GM19035 (cell line): ENCODE data around the gene STOX2.

Source experiments
- ATAC-seq: cut with Tn5 transposase; IDR thresholded peaks from one replicate; pipeline ENCODE4 v1.9.1; 2021; ENCODE audit not compliant: unreplicated experiment

STOX2 gene

DNA sequence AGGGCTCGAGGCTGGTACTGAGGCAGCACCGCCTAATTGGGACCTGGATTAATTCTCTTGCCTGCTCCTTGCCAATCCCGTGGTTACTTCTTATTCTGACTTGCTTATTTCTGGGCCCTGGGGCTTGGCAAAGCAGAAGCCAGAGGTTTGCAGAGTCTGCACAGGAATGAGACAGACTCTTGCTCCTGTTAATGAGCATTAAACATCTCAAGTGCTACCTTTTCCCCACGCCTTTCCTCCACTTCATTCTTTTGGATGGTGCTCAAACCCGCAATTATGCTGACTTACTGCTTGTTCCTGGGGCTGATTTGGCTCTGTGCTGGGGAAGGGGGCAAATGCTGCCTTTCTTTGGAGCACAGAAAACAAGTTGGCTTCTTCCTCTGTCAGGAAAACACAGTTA lies 16.5 kb upstream of the STOX2 start:
- ATAC-seq: no peak

DNA sequence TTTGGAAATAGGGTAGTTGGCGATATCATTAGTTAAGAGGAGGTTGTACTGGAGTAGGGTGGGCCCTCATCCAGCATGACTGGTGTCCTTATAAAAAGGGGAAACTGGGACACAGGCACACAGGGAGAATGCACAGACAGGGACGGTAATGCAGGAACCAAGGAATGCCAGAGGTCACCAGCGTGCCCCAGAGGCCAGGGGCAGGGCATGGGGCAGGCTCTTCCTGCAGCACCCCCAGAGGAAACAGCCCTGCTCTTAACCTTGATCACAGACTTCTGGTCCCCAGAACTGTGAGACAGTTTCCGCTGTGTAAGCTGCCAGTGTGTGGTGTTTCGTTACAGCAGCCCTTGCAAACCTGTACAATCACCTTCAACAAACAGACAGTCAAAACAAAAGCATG lies 15.9 kb upstream of the STOX2 start:
- no peak for ATAC-seq

DNA sequence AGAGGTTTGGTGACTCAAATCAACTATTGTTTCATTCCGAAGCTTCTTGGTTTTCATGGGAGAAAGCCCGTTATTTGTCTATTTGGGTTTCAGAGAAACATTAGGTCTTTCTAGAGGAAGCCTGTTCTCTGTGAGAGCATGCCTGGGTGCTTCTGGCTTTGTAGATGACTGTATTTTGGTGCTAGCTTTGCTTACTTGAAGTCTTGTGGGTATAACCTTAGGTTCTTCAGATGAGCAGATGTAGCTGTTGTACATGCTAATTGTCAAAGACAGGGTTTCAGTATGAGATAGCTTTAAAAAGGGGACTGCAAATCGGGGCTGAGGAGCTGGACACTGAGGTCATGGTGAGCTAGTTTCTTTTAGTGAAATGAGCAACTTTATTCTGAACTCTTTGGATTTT lies 7.9 kb upstream of the STOX2 start:
- no peak for ATAC-seq

GRCh38 chr4:183898456-183898855 lies 6.7 kb upstream of the STOX2 start:
- ATAC-seq: no peak

- ATAC-seq: no peak
These were observed 1.9 kb upstream of the STOX2 start for GRCh38 chr4:183903021-183903760.

DNA sequence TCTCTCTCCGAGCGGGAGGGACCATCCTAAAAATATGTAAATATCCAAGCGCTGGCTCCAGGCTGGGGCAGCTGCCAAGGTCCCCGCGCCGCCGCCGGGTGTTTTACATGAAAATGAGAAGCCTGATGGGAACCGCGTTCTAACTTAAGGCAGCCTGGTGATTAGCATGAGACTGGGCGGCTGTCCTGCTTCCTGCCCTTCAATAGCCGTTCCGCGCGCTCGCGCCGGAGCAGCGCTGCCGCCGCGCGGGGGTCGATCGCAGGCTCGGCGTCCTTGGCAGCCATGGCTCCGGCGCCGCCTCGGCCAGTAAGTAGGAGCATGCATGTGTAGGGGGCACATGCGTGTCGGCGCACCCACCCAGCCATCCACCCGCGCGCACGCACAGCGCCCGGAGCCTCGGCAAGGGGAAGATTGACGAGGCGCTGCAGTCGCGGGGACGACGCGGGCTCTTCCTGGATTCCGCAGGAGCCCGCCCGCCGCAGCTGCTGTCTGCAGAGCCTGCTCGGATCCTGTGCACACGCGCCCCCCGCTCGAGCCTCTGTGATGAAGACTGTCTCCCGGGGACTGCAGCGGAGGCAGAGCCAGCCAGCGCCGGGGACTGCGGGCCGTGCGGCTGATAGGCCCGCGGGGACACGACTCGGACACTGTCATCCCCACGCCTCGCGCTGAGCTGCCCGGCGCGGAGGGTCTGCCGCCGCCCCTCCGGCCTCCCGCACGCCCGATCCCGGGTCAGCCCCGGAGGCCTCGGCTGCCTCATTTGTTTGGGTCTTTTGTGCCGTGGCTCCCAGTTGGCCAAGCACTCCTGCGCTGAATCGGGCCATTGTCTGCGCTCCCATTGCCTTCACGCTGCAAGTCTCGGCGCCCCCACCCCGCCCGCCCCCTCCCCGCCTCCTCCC lies 734 bp downstream of the STOX2 start:
- no peak for ATAC-seq

GRCh38 chr4:183906489-183906738 lies 1.3 kb downstream of the STOX2 start:
- no peak for ATAC-seq

DNA sequence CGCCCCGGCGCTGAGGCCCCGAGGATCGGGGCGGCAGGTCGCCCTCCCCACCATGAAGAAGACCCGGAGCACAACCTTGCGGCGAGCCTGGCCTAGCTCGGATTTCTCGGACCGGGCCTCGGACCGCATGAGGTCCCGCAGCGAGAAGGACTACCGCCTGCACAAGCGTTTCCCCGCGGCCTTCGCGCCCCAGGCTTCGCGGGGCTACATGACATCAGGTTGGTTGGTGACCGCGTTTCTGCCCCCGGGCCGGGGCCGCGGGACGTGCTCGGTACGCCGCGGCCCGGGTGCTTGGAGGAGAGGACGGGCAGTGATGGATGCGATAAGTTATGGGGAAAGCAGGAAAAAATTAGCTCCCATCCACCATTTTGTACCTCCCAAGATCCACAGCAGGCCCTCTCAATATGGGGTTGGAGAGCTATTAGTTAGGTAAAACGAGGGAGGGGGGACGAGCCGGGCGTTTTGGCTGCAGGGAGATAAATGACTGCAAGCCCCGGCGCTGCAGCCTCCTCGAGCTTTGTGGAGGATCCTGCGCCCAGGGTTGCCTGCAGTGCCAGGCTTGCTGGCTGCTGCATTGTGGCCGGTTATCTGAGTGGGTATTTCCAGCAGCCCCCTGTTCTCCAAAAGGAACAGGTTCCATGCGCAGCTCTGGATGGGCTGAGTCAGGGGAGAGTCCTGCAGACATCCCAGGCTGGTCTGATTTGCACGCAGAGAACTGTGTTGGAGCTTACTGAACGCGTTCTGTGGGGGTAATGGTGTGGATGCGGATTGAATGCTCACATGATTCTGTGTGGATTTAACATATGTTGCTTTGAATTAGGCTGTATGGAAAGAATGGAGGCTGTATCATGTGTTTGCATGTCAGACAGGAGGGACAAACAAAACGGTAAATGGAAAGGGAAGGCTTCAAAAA lies 1.9 kb downstream of the STOX2 start:
- no peak for ATAC-seq

- ATAC-seq: no peak
These were observed 3.0 kb downstream of the STOX2 start for GRCh38 chr4:183907871-183908683.

- no peak for ATAC-seq
These were observed 4.1 kb downstream of the STOX2 start for GRCh38 chr4:183909187-183909586.

- ATAC-seq: no peak
These were observed 4.7 kb downstream of the STOX2 start for GRCh38 chr4:183909801-183910200.

- ATAC-seq: no peak
These were observed 7.5 kb downstream of the STOX2 start for GRCh38 chr4:183912585-183912984.

DNA sequence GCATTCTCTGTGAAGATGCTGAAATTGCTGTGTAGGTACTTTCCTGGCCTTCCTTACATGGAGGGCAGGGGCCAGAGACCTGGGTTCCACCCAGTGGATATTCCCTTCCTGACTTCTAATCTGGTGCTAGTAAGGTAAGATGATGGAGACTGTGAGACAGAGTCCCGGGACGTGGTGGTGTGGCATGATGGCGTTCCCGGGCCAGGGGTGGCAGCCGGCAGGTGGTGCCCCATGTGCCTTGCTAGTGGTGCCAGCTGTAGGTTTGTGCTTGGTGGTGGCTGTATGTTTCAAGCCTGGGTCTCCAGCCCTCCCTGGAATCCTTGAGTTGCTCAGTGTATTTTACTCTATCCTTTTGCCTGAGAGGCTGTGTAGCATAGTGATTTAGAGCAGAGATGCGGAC lies 10.9 kb downstream of the STOX2 start:
- no peak for ATAC-seq

DNA sequence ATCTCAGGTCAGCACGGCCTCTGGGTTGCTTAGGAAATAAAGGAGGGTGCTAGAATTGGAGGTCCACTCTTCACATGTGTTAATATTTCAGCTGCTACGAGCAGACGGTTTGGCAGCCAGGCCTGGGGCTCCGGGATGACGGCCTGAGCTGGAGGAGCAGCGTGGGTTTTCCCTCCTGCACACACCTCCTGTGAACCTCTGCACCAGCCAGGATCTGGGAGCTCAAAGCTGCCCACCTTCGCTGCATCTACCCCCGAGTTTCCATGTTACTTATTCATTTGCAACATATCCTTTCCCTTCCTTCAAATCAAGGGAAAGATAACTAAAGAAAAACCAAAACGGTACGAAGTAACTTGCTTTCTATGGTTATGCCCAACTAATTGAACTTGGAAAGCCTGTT lies 13.6 kb downstream of the STOX2 start:
- ATAC-seq: no peak

DNA sequence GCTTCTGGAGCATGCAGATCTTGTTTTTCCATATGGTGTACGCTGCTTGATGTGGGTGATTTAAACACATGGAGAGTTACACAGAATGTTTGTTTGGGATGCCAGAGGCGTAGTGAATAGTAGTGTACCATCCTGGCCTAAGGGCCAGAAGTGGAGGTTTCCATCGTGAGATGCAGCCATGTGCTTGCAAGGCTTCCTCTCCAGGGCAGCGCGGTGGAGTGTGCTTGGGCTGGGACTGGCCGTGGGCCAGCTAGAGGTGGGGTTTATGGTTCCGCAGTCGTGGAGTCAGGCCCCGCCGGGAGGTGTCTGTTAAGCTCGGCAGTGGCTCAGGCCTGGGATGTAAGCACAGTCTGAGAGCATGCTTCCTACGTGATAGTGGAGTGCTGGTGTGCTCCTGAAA lies 14.0 kb downstream of the STOX2 start:
- no peak for ATAC-seq

GRCh38 chr4:183920512-183920911 lies 15.4 kb downstream of the STOX2 start:
- no peak for ATAC-seq

DNA sequence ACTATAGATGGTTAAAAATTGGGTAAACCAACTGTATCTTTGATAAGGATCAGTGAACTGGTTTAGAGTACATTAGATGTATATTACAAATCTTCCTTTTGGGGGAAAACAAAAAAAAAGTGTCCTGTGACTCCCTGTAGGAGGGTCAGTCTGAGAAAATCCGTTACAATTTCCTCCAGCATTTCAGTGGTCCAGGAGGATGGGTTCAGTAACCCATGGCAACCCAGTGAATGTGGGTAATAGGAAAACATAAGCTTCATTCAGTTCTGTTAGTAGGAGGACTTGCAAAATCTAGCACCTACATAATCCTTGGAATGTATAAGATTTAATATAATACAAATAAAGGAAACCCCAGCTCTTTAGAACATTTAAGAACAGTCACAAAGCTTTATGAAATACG lies 16.2 kb downstream of the STOX2 start:
- ATAC-seq: no peak

DNA sequence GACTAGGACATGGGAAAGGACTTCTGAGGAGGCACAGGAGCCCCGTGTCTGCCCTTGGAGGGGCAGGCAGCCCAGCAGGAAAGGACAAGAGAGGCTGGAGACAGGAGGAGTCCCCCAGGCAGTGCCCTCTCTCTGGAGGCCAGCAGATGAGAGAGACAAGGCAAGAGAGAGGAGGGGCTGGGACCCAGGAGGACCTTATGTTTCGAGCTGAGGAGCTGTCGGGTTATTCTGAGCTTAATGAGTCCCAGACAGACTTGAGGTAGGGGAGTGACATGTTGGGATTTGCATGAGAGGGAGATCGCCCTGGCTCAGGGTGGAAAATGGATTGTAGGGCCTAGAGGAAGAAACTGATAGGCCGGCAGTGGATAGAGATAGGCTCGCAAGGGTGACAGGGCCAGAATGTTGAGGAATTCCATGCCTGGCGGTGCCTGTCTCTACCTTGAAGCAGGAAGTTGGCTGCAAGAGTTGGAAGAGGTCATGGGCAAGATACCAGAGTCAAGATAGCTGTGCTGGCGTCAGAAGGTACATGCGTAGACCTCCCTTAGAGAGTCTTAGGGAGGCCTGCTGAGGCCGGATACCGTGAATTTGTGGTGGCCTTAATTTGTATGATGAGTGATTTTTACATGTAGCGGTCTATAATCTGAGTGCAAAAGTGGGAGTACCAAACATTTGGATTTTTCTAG lies 19.4 kb downstream of the STOX2 start:
- ATAC-seq: no peak

DNA sequence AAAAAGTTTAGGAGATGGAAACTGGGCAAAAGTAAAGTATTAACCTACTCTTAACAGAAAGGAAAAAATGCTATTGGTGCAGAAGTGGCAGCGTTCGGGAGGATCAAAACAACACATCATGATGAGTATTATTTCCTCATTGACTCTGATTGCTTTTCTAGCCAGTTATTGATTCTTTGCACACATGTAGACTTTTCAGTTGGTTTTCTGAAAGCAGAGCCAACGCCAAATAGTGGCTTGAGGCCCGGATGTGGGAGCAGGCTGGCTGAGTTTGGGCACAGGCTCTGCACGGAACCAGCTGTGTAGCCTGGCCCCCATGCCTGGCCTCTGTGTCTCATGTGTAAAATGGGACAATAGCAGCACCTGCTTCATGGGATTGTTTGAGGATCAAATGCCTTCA lies 21.8 kb downstream of the STOX2 start:
- no peak for ATAC-seq

DNA sequence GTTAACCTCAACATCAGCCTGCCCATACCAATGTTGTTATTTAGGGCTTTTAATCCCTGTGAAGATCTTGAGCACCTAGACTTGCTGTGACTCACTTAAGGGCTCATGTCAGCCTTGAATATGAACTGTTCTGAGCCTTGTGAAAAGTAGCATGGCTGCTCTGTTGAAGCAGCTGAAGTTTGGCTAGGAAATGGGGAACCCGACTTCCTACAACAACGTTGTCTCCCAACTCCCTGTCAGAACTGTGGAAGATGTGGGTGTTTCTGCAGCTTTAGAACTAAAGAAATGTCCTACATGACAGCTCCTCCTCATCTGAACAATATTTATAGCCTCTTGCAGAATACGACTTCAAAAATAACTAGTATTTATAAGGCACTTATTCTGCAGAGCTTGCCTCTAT lies 27.5 kb downstream of the STOX2 start:
- ATAC-seq: no peak
